ENCODE measurements around the gene DHX16. TPM values are rescaled to one million over a fixed set of nuclear protein-coding genes. Genes with fewer than 3 reads are reported as not detected.

The DHX16 gene
- total RNA-seq, 1 experiment from 2014 or later = 34.8 TPM

- no peak within 1 kb of the TSS for H2BK20ac ChIP-seq (ENCODE audit: low read depth, low read length, poor library complexity, severe bottlenecking)
- peak; percentile 100 for DNase-seq
- H4K5ac ChIP-seq (ENCODE audit: insufficient read length, low read depth, low read length) = peak within 1 kb of the TSS; percentile 31
- H3K23me2 ChIP-seq (ENCODE audit: insufficient read length, low read depth, low read length, poor library complexity, severe bottlenecking) = peaks cover 15% of the 10 kb centered on the region
- peak within 1 kb of the TSS; percentile 90 for H3K27ac ChIP-seq (ENCODE audit: insufficient read length, low read depth, low read length)
- no peak within 1 kb of the TSS for H3K4ac ChIP-seq (ENCODE audit: low read depth, low read length)
- H4K20me1 ChIP-seq (ENCODE audit: control insufficient read depth, insufficient read depth, insufficient read length) = no peaks in the 10 kb centered on the region
- Mint-ChIP-seq H3K27ac (peak within 1 kb of the TSS; percentile 100), H3K36me3 (ENCODE audit: insufficient read depth in 1 of 3, low read depth in 3 of 3) (peaks cover 39 to 58% (median 53%) of the 10 kb centered on the region in 3 experiments), H3K9me3 (peaks cover 6 to 7% of the 10 kb centered on the region in 2 experiments; a peak in 4 of 5 replicates), H3K27me3 (ENCODE audit: low read depth) (peaks cover 3% of the 10 kb centered on the region; the same call in 1 of the 2 replicates), H3K4me1 (peaks cover 21 to 28% of the 10 kb centered on the region in 2 experiments), H3K4me3 (peak within 1 kb of the TSS; percentile 93 to 98)
- peak; percentile 35; the same call in 2 of the 3 replicates for TF ChIP-seq CTCF (conservative IDR thresholded peaks at IDR 0.05)
- H3K79me1 ChIP-seq (ENCODE audit: insufficient read depth, low read depth, low read length, poor library complexity, severe bottlenecking) = no peaks in the 10 kb centered on the region
- H3K14ac ChIP-seq (ENCODE audit: insufficient read depth, low read length) = peak within 1 kb of the TSS; percentile 44; the same call in 1 of the 2 replicates
- H3K18ac ChIP-seq (ENCODE audit: insufficient read length, low read depth, low read length) = peak within 1 kb of the TSS; percentile 81
- H2BK120ac ChIP-seq (ENCODE audit: low read depth, low read length, poor library complexity, severe bottlenecking) = no peak within 1 kb of the TSS
- no peak within 1 kb of the TSS for H3K23ac ChIP-seq (ENCODE audit: insufficient read length, low read depth, low read length)
- H3K9ac ChIP-seq (ENCODE audit: extremely low read depth, insufficient read length, low read length) = peak within 1 kb of the TSS; percentile 92
- H3K4me2 ChIP-seq (ENCODE audit: insufficient read depth, insufficient read length, low read length) = peak within 1 kb of the TSS; percentile 78
- H3T11ph ChIP-seq (ENCODE audit: low read length) = no peak within 1 kb of the TSS
- H3K79me2 ChIP-seq (ENCODE audit: insufficient read depth, low read length) = peaks cover 11% of the 10 kb centered on the region; the same call in 1 of the 2 replicates
- H4K8ac ChIP-seq (replicated peaks; ENCODE audit: insufficient read length, low read depth, low read length) = no peak within 1 kb of the TSS
- H2BK15ac ChIP-seq (ENCODE audit: low read depth, low read length) = no peak within 1 kb of the TSS
- H3K56ac ChIP-seq (ENCODE audit: insufficient read length, low read depth, low read length) = peak within 1 kb of the TSS; percentile 4
- no peaks in the 10 kb centered on the region for H3K27me3 ChIP-seq (ENCODE audit: insufficient read depth, low read length)
- peak within 1 kb of the TSS; percentile 33 for H2BK5ac ChIP-seq (ENCODE audit: insufficient read length, low read length)
- no peak within 1 kb of the TSS for H2AFZ ChIP-seq (ENCODE audit: low read length)
- no peaks in the 10 kb centered on the region for H3K9me3 ChIP-seq (ENCODE audit: control insufficient read depth, low read depth, low read length)
- no peak within 1 kb of the TSS for H4K91ac ChIP-seq (ENCODE audit: insufficient read length, low read depth, low read length)
- no peaks in the 10 kb centered on the region for H3K4me1 ChIP-seq (ENCODE audit: insufficient read depth, low read length)
- H2BK12ac ChIP-seq (ENCODE audit: insufficient read length, low read depth, low read length) = no peak within 1 kb of the TSS
- WGBS (ENCODE audit: extremely low coverage, insufficient read length, low lambda C conversion rate) = no CpG with 5 or more reads among the region's 48 CpGs
- H2AK5ac ChIP-seq (ENCODE audit: insufficient read length, low read length) = no peak within 1 kb of the TSS
Observed at GRCh38 chr6:30717129-30717844, 44.5 kb upstream of the DHX16 start, which contains the start of gene MDC1. Gene MDC1, minus strand, starts transcription at chr6:30717281. Its CDS starts 2,106 bp downstream, at chr6:30715175.

All from H9 (cell line).